Stimulated activated CD4-positive, alpha-beta T cell treated with anti-CD3 and anti-CD28 coated beads, Interleukin-15, amount 100 ng/mL, for 1 hour (primary cell): Measurements from ENCODE around the gene CNOT6L.
"Not testable (repeated sequence)": the region's sequence is repeated elsewhere in the genome, so short reads cannot be mapped to it uniquely, and the experiment has no call there.

ENCODE experiments used
- DNase-seq, 2 donors: peaks; one replicate each; pipeline ENCODE4 v3.0.0-alpha.2; 2020; ENCODE audit warnings: low read depth in 1 of 2, low spot score in 1 of 2

The CNOT6L gene

DNA sequence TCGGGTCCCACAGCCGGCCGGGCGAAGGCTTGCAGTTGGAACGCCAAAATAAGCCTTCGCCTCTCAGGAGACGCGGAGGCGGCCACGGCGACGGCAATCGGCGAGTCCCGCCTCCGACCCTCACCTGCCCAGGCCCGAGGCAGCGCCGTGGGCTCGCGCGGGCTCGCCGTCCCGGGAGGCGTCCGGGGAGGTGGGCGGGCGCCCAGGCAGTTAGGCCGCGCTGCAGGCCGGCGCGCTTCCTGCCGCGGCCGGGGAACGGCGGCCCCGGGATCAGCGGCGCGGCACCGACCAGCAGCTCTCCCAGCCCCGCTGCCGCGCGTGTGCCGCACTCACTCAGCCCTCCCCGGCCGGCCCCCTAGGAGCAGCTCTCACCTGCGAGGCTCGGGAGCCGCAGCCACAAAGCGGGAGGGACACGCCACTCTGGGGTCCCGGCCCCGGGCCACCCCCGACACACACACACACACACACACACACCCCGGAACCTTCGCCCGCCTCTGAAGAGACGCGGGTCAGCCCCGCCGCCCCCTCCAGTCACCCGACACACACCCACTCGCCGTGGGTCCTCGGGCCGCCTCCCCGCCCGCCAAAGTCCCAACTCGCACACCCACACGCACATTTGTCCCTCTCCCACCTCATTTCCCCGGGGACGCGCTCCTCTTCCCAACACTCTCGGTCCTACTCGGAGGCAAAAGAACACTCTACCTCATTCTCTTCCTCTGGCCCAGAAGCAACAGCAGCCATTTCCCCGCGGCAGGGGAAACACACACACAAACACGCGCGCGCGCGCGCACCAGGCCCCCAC, at the start of gene CNOT6L:
CNOT6L (minus strand) TSS at position 767 of the 802 bp plus-strand sequence; CDS start at position 707, 60 bp downstream.
- peak; percentile 15 to 42 for DNase-seq

DNA sequence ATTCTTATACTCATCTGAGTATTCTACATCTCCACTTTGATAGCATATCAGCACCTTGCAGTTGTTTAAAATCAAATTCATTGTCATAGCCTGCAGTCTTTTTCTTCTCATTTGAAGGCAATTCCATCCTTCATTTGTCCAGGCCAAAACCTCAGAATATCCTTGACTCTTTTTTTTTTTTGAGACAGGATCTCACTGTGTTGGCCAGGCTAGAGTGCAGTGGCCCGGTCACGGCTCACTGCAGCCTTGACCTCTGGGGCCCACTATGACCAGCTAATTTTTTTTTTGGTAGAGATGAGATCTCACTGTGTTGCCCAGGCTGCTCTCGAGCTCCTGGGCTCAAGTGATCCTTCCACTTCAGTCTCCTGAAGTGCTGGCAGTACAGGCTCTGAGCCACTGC, 46.1 kb upstream of the CNOT6L start:
- no peak for DNase-seq

GRCh38 chr4:77863341-77863740, 44.2 kb upstream of the CNOT6L start:
- not testable (repeated sequence) for DNase-seq

DNA sequence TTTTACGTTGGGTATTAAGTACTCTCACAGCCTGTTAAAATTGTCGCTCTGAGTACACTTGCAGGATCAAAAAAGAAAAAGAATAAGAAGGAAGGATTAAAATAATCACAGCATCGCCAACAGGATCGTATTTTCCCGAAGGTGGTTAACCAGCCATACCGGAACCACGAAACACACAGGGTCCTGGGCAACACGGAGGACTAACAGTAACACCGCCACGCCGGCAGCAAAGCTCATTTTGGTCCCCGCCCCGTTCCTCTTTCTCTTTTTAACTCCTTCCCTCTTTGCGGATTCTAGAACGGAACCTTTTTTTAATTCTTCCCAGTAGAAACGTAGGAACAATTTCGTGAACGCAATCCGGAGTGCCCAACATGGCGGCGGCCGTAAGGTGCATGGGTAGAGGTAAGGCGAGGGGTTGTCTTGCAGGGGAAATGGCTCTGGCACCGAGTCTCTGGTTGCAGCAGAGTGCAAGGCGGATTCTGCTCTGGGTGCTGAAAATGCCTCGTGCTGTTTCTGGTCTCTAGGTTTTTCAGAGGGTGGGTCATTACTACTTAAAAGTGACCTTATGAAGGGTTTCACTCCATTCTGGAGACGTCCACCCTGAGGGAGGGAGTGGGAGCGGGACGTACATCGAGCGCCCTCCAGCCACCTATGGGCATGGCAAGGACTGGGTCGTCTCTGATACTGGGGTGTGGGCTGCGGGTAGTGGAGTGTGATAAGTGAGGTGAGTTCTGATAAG, 43.5 kb upstream of the CNOT6L start, which contains the start of gene MRPL1:
MRPL1 (plus strand) TSS at position 353 of the 739 bp plus-strand sequence; CDS start at position 372, 19 bp downstream.
- peak; percentile 71 to 74 for DNase-seq

- DNase-seq = no peak
These were observed 42.3 kb upstream of the CNOT6L start for GRCh38 chr4:77861495-77861894.

DNA sequence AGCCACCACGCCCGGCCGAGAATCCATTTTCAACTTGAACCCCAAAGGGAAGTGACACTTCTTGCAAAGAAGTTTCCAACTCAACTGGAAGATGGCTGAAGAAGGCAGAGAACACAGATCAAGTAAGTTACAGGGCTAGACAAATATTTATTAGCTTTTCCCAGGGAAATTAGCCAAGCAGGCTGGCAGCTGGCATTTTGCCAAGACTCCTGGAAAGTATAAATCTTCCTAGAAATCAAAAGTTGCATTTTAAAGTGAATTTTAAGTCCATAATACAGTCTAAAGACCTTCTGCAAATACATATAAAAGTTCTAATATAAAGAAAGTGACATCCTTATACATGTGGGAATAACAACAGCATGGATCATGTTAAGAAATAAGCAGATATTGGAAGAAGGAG, 40.1 kb upstream of the CNOT6L start:
- DNase-seq = no peak

DNA sequence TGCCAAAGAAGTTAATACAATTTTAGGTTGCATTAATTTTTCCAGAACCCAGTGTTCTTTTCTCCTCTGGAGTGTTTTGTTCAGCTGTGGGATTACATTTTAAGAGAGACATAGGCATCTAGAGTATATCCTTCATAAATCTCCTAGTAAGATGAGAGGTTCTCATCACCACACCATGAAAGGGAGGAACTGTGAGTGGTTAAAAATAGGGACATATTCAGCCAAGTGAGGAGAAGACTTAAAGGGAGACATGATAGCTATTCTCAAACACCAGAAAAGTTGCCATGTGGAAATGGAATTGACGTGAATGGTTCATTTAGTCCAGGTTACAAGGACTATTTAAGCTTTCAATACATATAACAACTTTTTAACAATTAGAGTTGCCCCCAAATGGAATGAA, 37.0 kb upstream of the CNOT6L start:
- DNase-seq = no peak

DNA sequence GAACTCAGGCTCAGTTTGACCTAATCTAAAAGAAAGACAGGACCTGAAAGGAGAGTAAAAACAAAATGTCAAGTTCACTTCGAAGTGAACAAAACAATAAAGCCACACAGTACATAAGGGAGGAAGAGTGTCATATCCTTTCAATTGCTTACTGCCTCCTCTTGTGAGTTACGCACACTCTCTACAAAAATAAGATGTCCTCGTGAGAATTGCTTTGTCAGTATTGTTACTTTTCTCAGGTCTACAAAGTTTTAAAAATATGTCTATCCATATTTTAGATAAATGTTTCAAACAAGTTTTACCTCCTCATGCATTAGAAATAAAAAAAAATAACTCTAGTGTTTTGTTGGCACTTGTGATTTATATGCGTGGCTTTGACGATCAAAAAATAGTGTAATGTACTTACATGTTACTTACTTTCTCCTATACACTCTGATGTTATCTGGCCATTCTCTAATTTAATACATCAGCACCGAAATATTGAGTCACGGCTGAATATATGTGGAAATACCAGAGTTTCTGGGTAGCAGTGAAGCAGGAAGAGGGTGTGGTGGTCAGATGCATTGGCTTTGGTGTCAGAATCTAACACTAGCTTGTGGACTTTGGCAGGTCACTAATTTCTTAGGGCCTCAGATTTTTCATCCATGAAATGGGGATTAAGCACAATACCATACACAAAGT, 35.4 kb upstream of the CNOT6L start:
- no peak for DNase-seq

GRCh38 chr4:77852892-77853495, 33.8 kb upstream of the CNOT6L start:
- DNase-seq = peak; percentile 9 to 13

DNA sequence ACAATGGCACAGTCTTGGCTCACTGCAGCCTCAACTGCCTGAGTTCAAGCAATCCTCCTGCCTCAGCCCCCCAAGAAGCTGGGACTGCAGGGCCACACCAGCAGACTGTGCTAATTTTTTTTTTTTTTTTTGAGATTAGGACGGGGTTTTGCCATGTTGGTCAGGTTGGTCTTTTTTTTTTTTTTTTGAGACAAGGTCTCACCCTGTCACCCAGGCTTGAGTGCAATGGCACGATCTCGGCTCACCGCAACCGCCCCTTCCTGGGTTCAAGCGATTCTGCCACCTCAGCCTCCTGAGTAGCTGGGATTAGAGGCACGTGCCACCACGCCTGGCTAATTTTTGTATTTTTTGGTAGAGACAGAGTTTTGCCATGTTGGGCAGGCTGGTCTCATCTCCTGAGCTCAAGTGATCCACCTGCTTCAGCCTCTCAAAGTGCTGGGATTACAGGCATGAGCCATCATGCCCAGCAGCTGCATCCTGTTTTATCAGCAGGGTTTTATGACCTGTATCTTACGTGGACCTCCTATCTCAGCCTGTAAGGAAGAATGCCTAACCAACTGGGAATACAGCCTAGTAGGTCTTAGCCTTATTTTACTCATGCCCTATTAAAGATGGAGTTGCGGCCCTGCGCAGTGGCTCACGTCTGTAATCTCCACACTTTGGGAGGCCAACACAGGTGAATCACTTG, 30.3 kb upstream of the CNOT6L start:
- no peak for DNase-seq

DNA sequence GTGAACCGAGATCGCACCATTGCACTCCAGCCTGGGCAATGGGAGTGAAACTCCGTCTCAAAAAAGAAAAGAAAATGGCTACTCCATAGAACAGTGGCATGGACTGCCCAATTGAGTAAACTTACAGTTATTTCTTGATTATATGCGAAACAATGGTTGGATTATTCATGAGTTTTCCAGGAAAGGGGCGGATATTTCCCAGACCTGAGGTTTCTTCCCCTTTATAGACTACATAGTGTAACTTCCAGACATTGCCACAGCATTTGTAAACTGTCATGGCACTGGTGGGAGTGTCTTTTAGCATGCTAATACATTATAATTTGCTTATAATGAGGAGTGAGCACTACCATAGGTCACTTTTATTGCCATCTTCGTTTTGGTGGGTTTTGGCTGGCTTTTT, 29.3 kb upstream of the CNOT6L start:
- DNase-seq = no peak

DNA sequence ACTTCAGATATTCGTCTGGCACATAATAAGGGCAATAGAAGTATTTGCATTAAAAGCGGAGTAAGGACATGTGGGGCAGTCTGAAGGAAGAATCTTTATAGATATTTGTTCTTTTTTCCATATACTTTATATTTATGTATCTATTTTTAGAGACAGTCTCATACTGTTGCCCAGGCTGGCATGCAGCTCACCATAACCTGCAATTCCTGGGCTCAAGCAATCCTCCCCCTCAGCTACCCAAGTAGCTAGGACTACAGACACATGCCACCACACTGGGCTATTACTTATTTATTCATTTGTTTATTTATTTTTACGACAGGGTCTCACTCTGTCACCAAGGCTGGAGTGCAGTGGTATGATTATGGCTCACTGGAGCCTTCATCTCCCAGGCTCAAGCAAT, 26.8 kb upstream of the CNOT6L start:
- DNase-seq = no peak

GRCh38 chr4:77845400-77845799, 26.2 kb upstream of the CNOT6L start:
- no peak for DNase-seq

DNA sequence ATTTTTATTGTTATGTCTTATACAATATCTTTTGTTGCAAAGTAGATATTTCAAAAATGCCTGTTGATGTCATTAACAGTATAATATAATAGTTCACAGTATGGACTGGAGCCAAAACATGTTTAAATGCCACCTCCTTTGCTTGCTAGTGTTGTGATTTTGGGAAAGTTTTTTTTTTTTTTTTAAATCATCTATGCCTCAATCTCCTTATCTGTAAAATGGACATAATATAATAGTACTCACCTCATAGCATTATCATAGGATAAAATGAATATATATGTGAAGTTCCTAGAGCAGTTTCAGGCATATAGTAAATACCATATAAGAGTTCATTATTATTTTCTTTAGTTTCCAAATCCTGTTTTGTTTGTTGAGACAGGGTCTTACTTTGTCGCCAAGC, 25.2 kb upstream of the CNOT6L start:
- DNase-seq = no peak

DNA sequence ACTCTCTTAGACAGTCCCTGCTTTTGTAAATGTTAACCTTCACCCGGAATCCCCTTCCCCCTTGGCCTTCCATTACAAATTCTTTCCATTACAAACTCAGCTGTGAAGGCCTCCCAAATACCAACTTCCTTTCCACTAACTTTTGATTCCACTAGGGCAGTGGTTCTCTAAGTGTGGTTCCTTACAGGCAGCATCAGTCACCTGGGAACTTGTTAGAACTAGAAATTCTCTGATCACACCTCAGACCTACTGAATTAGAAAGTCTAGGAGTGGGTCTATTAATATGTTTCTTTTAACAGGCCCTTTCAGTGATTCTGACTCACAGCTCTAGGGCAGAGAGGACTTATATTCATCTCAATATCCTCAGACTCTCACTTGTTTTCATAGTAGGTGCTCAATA, 24.5 kb upstream of the CNOT6L start:
- no peak for DNase-seq

DNA sequence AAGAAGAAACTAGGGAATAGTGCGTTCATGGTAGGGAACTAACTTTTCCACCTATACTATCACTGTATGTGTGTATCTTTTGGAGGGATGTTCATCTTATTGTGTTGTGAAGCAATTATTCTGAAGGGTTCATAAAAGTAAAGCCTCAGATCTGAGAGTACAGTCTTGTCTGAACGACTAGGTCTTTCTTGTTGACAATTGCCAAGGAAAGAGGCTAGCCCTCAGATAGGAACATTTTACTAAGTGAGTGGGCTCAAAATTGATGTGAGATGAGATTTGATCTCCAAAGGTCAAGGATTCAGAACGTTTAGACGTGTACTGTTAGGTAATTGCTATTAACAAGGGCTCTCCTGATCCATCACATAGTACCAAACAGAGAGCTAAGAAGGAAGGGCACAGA, 15.2 kb upstream of the CNOT6L start:
- no peak for DNase-seq

DNA sequence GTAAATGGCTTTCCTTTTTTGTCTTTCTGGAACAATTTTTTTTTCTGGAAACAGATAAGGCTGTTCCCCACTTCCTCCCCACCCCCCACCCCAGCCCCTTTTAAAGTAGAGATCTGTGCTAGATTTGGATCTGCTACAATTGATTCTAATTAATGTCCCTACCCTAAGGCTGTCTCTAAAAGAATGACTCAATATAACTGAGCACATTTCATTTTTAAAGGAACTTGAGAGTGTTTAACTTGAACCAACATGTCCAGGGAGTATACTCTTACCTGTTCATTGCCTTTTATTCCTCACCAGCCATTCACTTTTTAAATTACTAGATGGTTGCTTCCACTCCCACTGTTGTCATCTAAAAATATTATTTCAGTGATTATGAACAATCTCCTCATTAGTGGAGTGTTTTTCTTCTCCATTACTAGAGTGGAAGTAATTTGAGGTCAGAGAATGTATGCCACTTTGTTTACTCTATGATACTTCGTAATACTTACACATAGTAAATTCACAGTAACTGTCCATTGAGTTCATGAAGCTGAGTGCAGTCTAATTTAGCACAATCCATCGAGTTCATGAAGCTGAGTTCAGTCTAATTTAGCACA, 14.1 kb upstream of the CNOT6L start:
- no peak for DNase-seq

GRCh38 chr4:77827343-77827742, 8.2 kb upstream of the CNOT6L start:
- DNase-seq = no peak

DNA sequence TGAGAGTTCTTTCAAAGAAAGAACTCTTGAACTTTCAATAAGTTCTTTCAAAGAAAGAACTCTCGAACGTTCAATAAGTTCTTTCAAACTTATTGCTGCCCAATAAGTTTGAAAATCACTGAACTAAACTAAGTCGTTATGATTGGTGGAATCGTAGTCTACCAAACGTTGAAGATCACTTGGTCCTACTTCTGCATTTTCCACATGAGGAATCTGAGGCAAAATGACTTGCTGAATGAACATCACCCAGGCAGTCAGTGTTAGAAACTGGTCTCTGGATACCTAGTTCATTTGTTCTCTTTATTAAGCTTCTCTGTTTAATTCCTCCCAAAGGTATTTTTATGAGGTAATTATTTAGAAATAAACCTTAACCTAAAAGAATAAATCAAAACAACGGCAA, 7.1 kb upstream of the CNOT6L start:
- DNase-seq = no peak

DNA sequence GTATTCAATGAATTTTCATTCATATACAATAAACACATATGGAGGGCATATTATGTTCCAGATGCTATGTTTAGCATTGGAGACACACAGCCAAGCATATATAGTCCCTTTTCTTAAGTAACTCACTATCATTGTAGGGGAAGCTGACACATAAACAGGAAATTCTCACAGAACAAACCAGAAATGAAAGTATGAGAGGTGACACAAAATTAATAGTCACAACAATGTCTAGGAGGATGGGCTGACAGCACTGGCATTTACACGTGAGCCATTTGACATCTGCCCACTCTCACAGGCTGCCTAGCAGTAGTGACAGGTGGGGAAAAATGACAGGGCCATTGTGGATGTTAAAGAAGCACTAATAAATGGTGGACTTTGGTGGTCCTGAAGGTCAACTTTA, 2.6 kb upstream of the CNOT6L start:
- peak in 1 of 2 donors; percentile 8 for DNase-seq
